PC-3 (cell line): ENCODE measurements around the gene DISC1.

Experiments
- EZH2 ChIP-seq: fragments of 300-600 bp; sonication (generic); IDR thresholded peaks from one replicate; pipeline ENCODE4 v1.6.1; 2017; ENCODE audit warnings: antibody characterized with exemption, mild to moderate bottlenecking, low read length; ENCODE audit not compliant: unreplicated experiment
- EZH2phosphoT487 ChIP-seq: fragments of 300-600 bp; sonication (generic); IDR thresholded peaks from 2 replicates; pipeline ENCODE4 v1.6.1; 2018; ENCODE audit warnings: mild to moderate bottlenecking, antibody characterized with exemption, low read length, borderline replicate concordance
- TF ChIP-seq, protein P1 (sequence below): fragments of 300-600 bp; sonication (generic); conservative IDR thresholded peaks from 2 replicates; pipeline ENCODE4 v1.5.1; 2017; ENCODE audit warnings: antibody characterized with exemption, low read depth, mild to moderate bottlenecking, low read length

DNA sequence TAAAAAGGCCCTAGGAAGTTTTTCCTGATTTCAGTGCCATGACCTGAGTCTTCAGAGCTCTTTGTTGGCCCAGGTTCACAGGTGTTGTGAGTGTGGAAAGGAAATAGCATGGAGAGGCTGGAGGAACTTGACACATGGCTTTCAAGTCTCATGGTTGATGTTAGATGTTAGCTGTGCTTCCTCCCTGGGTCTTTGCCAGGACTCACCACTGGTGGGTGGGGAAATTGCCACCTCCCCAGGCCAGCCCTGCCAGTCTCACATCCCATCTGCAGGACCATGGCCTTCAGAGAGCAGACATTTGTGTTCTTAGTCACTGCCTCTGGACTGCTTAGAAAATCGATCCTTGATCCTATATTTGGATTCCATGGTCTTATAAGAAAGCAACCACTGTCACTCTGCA is 383.2 kb downstream of the DISC1 start:
- TF ChIP-seq, protein P1, sequence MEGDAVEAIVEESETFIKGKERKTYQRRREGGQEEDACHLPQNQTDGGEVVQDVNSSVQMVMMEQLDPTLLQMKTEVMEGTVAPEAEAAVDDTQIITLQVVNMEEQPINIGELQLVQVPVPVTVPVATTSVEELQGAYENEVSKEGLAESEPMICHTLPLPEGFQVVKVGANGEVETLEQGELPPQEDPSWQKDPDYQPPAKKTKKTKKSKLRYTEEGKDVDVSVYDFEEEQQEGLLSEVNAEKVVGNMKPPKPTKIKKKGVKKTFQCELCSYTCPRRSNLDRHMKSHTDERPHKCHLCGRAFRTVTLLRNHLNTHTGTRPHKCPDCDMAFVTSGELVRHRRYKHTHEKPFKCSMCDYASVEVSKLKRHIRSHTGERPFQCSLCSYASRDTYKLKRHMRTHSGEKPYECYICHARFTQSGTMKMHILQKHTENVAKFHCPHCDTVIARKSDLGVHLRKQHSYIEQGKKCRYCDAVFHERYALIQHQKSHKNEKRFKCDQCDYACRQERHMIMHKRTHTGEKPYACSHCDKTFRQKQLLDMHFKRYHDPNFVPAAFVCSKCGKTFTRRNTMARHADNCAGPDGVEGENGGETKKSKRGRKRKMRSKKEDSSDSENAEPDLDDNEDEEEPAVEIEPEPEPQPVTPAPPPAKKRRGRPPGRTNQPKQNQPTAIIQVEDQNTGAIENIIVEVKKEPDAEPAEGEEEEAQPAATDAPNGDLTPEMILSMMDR: no peak
- TF ChIP-seq EZH2: no peak
- TF ChIP-seq EZH2phosphoT487: no peak
